PC-9 (cell line): Measurements from ENCODE around the gene PHLPP2. TPM values are rescaled to one million over a fixed set of nuclear protein-coding genes. Genes with fewer than 3 reads are reported as not detected.
A peak's percentile ranks its signal among the peaks of the same experiment; 100 is the strongest.

Experiments
- BruUV-seq: library from RNA; stranded (reverse); fragments of 400-500 nt; replicated peaks from 2 replicates; lab custom pipeline; 2021; lab: Mats Ljungman, UMichigan
- CTCF ChIA-PET: fragments of 300-600 bp; sonication (Branson Sonifier 250); formaldehyde crosslinking; loops from one replicate; lab custom pipeline; 2022; ENCODE audit warnings: antibody characterized with exemption; lab: Charles Lee
- POLR2A ChIA-PET: fragments of 300-600 bp; sonication (Branson Sonifier 250); formaldehyde crosslinking; loops from one replicate; lab custom pipeline; 2022; ENCODE audit warnings: antibody characterized with exemption; ENCODE audit not compliant: unreplicated experiment; lab: Charles Lee
- DNase-seq, 2 experiments: peaks; one replicate each; pipeline versions ENCODE4 v3.0.0 to v3.0.0-alpha.2; 2015 to 2022; ENCODE audit warnings: mixed read lengths in 1 of 2
- H2AFZ ChIP-seq: fragments of 200-600 bp; sonication (generic); 2 replicates; pipeline ENCODE4 v1.8.1; 2017; ENCODE audit warnings: antibody characterized with exemption
- H3F3A ChIP-seq: fragments of 200-600 bp; sonication (generic); 2 replicates; pipeline ENCODE4 v1.8.1; 2017; ENCODE audit warnings: antibody characterized with exemption, mild to moderate bottlenecking, low read depth; ENCODE audit not compliant: insufficient read depth
- H3K27ac ChIP-seq: fragments of 200-600 bp; sonication (generic); 2 replicates; pipeline ENCODE4 v1.6.1; 2016; ENCODE audit warnings: mixed run types
- H3K27me3 ChIP-seq: fragments of 200-600 bp; sonication (generic); 2 replicates; pipeline ENCODE4 v1.6.1; 2016; ENCODE audit warnings: low read depth, mixed run types; ENCODE audit not compliant: insufficient read depth
- H3K36me3 ChIP-seq: fragments of 200-600 bp; sonication (generic); 2 replicates; pipeline ENCODE4 v1.6.1; 2016; ENCODE audit warnings: low read depth, mixed run types
- H3K4me1 ChIP-seq: fragments of 200-600 bp; sonication (generic); replicated peaks from 2 replicates; pipeline ENCODE4 v1.6.1; 2016; ENCODE audit warnings: mixed run types; ENCODE audit not compliant: insufficient read depth
- H3K4me2 ChIP-seq: fragments of 200-600 bp; sonication (generic); 2 replicates; pipeline ENCODE4 v1.6.1; 2017; ENCODE audit warnings: mixed run types
- H3K4me3 ChIP-seq: fragments of 200-600 bp; sonication (generic); 2 replicates; pipeline ENCODE4 v1.6.1; 2016; ENCODE audit warnings: mixed run types
- H3K79me2 ChIP-seq: fragments of 200-600 bp; sonication (generic); 2 replicates; pipeline ENCODE4 v1.6.1; 2017; ENCODE audit warnings: low read depth, mixed run types
- H3K9me2 ChIP-seq: fragments of 200-600 bp; sonication (generic); 2 replicates; pipeline ENCODE4 v1.8.1; 2017; ENCODE audit warnings: mild to moderate bottlenecking; ENCODE audit not compliant: insufficient read depth
- H3K9me3 ChIP-seq: fragments of 200-600 bp; sonication (generic); 2 replicates; pipeline ENCODE4 v1.8.1; 2016; ENCODE audit warnings: low read depth; ENCODE audit not compliant: insufficient read depth
- H4K20me1 ChIP-seq: fragments of 200-600 bp; sonication (generic); 2 replicates; pipeline ENCODE4 v1.8.1; 2017; ENCODE audit not compliant: insufficient read depth
- EZH2 ChIP-seq: fragments of 200-600 bp; sonication (generic); IDR thresholded peaks from 2 replicates; pipeline ENCODE4 v1.8.0; 2017; ENCODE audit warnings: antibody characterized with exemption, low read depth
- intact Hi-C: fragments of 100-400 bp; cut with micrococcal nuclease; formaldehyde crosslinking; loops from one replicate; pipeline ENCODE4 v1.10.0; 2022; ENCODE audit not compliant: unreplicated experiment
- total RNA-seq: library from RNA; stranded (reverse); gene quantifications from 2 replicates; pipeline ENCODE4 v1.2.3, GENCODE V29; 2021
- TF ChIP-seq, protein P1 (sequence below): fragments of 200-600 bp; sonication (generic); conservative IDR thresholded peaks from 2 replicates; pipeline ENCODE4 v1.6.1; 2017; ENCODE audit warnings: mixed run types, antibody characterized with exemption, mild to moderate bottlenecking, moderate library complexity

Gene PHLPP2
- total RNA-seq, 1 experiment from 2014 or later: 5.5 TPM

DNA sequence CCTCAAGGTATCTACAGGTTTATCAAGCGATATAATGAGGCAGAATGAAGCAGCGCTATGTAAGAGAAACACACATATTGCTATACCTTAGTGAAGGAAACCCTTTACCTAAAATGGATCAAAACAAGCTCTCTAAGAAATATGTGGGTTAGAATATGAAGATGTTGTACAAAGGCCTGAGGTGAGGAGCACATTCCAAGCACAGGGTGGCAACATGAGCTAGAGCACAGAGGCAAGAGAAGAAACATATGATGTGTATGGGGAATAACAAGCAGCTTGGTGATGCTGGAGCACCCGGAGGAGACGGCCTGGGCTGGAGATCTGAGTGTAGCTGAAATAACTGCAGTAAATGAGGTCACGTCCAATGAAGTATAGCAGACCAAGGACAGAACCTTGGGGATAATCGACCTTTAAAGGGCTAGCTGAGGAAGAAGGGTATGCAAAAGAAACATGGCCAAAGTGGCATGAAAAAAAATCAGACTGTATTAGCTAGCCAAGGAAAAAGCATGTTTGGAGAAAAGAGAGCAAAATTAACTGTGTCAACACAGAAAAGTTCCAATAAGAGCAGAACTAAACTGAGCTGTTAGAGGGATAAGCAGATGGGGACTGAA lies 54.5 kb downstream of the PHLPP2 start:
- intact Hi-C loops: no loop called here
- Histone ChIP-seq H3F3A (peaks cover 10% of the 10 kb centered on the region; the same call in 1 of the 2 replicates), H3K9me3 (no peaks in the 10 kb centered on the region), H3K4me3 (no peak overlapping the region), H3K4me1 (no peaks in the 10 kb centered on the region), H3K36me3 (no peaks in the 10 kb centered on the region; the same call in 1 of the 2 replicates), H3K27me3 (no peaks in the 10 kb centered on the region), H3K27ac (no peak overlapping the region), H4K20me1 (no peaks in the 10 kb centered on the region), H3K4me2 (no peak overlapping the region), H3K9me2 (no peaks in the 10 kb centered on the region), H3K79me2 (no peaks in the 10 kb centered on the region), H2AFZ (no peak overlapping the region)
- BruUV-seq: no TSS peak
- TF ChIP-seq EZH2: no peak
- TF ChIP-seq, protein P1, sequence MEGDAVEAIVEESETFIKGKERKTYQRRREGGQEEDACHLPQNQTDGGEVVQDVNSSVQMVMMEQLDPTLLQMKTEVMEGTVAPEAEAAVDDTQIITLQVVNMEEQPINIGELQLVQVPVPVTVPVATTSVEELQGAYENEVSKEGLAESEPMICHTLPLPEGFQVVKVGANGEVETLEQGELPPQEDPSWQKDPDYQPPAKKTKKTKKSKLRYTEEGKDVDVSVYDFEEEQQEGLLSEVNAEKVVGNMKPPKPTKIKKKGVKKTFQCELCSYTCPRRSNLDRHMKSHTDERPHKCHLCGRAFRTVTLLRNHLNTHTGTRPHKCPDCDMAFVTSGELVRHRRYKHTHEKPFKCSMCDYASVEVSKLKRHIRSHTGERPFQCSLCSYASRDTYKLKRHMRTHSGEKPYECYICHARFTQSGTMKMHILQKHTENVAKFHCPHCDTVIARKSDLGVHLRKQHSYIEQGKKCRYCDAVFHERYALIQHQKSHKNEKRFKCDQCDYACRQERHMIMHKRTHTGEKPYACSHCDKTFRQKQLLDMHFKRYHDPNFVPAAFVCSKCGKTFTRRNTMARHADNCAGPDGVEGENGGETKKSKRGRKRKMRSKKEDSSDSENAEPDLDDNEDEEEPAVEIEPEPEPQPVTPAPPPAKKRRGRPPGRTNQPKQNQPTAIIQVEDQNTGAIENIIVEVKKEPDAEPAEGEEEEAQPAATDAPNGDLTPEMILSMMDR: peak; percentile 28; the same call in 1 of the 2 replicates
- no peak for DNase-seq
- CTCF ChIA-PET: interaction anchor here (0.6 kb wide), 1 partner anchor 288 kb away, joined by 3 read pairs; no protein-coding TSS in a partner anchor
- POLR2A ChIA-PET: interaction anchor here (0.7 kb wide), 1 partner anchor 17 kb away, joined by 5 read pairs; no protein-coding TSS in a partner anchor

- no peak overlapping the region for H2AFZ ChIP-seq
- no peaks in the 10 kb centered on the region for H3K9me2 ChIP-seq
- no peaks in the 10 kb centered on the region for H4K20me1 ChIP-seq
- CTCF ChIA-PET: no interaction called here
- no peaks in the 10 kb centered on the region for H3K36me3 ChIP-seq
- H3K27me3 ChIP-seq: no peaks in the 10 kb centered on the region
- H3K27ac ChIP-seq: no peak overlapping the region
- H3K4me3 ChIP-seq: no peak overlapping the region
- no peaks in the 10 kb centered on the region; the same call in 1 of the 2 replicates for H3F3A ChIP-seq
- TF ChIP-seq EZH2: no peak
- TF ChIP-seq, protein P1: no peak
- no peaks in the 10 kb centered on the region for H3K4me1 ChIP-seq
- POLR2A ChIA-PET: interaction anchor here (0.5 kb wide), 1 partner anchor 118 kb away, joined by 41 read pairs; no protein-coding TSS in a partner anchor
- no peaks in the 10 kb centered on the region for H3K79me2 ChIP-seq
- no peak for DNase-seq
- H3K9me3 ChIP-seq: no peaks in the 10 kb centered on the region
- intact Hi-C loops: no loop called here
- H3K4me2 ChIP-seq: no peak overlapping the region
- no TSS peak for BruUV-seq
Measured at GRCh38 chr16:71666928-71667707, 57.4 kb downstream of the PHLPP2 start.

GRCh38 chr16:71666264-71666663 lies 58.2 kb downstream of the PHLPP2 start:
- H3K9me2 ChIP-seq: no peaks in the 10 kb centered on the region
- H3K9me3 ChIP-seq: no peaks in the 10 kb centered on the region
- POLR2A ChIA-PET: no interaction called here
- TF ChIP-seq, protein P1: no peak
- no peak for TF ChIP-seq EZH2
- no peaks in the 10 kb centered on the region for H3K36me3 ChIP-seq
- no peak overlapping the region for H3K27ac ChIP-seq
- intact Hi-C loops: no loop called here
- no peaks in the 10 kb centered on the region for H3K27me3 ChIP-seq
- no peaks in the 10 kb centered on the region for H4K20me1 ChIP-seq
- no peaks in the 10 kb centered on the region for H3F3A ChIP-seq
- H3K4me3 ChIP-seq: no peak overlapping the region
- H3K79me2 ChIP-seq: no peaks in the 10 kb centered on the region
- no peaks in the 10 kb centered on the region for H3K4me1 ChIP-seq
- H2AFZ ChIP-seq: no peak overlapping the region
- no TSS peak for BruUV-seq
- CTCF ChIA-PET: no interaction called here
- no peak for DNase-seq
- H3K4me2 ChIP-seq: no peak overlapping the region
